K562 (cell line): ENCODE measurements around the gene DIRAS1. TPM values are rescaled to one million over a fixed set of nuclear protein-coding genes. Genes with fewer than 3 reads are reported as not detected.

Experiments used
- ATAC-seq: fragments of 200-7000 bp; cut with Tn5 transposase; 3 replicates; pipeline ENCODE4 v1.9.1; 2020; ENCODE audit warnings: moderate library complexity
- BruUV-seq: library from RNA; stranded (reverse); fragments of 400-500 nt; replicated peaks from 2 replicates; lab custom pipeline; 2021; lab: Mats Ljungman, UMichigan
- CTCF ChIA-PET: fragments of 300-600 bp; formaldehyde crosslinking; extraction: SDS; loops from one replicate; lab custom pipeline; 2021; ENCODE audit warnings: low intra/inter-chr PET ratio; lab: Yijun Ruan, JAX
- POLR2A ChIA-PET: fragments of 300-600, 350-650 bp; sonication (Branson Sonifier 250); formaldehyde crosslinking; extraction: SDS; loops from one replicate; lab custom pipeline; 2021; ENCODE audit warnings: antibody characterized with exemption, inconsistent platforms; lab: Yijun Ruan, JAX
- DNase-seq, 4 experiments: peaks; one replicate each; pipeline versions ENCODE4 v3.0.0 to v3.0.0-alpha.2; 2011 to 2018; ENCODE audit warnings: low spot score in 3 of 4, mixed read lengths in 3 of 4; ENCODE audit errors: extremely low read depth in 1 of 4
- FAIRE-seq: peaks from 2 replicates; lab custom pipeline; 2011; peaks lifted over from hg19 to GRCh38; lab: Jason Lieb, UNC
- H2AFZ ChIP-seq: 2 replicates; pipeline ENCODE4 v1.6.0; 2011; ENCODE audit warnings: low read depth, low read length, control low read depth, inconsistent platforms
- H3K27ac ChIP-seq: fragments of 200-600 bp; 3 replicates; pipeline ENCODE4 v1.8.0; 2011; ENCODE audit warnings: low read depth, mild to moderate bottlenecking, control low read depth, inconsistent platforms, low read length, moderate library complexity, mixed read lengths; ENCODE audit errors: extremely low read depth
- H3K27me3 ChIP-seq, 2 experiments: fragments of 300-600 bp in 1 of 2; 2 replicates in 1 of 2; 3 replicates in 1 of 2; pipeline versions ENCODE4 v1.6.0 to v1.8.0; 2011; ENCODE audit warnings: inconsistent platforms in 2 of 2, low read length in 2 of 2, mild to moderate bottlenecking in 1 of 2, mixed read lengths in 1 of 2, moderate library complexity in 1 of 2; ENCODE audit not compliant: control insufficient read depth in 2 of 2, insufficient read depth in 2 of 2
- H3K36me3 ChIP-seq: fragments of 300-600 bp; 3 replicates; pipeline ENCODE4 v1.8.0; 2011; ENCODE audit warnings: mild to moderate bottlenecking, low read length, inconsistent platforms; ENCODE audit not compliant: control insufficient read depth, insufficient read depth
- H3K4me1 ChIP-seq, 2 experiments: fragments of 200-600 bp in 1 of 2; replicated peaks in 1 of 2; 2 replicates in 1 of 2; 3 replicates in 1 of 2; pipeline versions ENCODE4 v1.5.1 to v1.8.0; 2011; ENCODE audit warnings: inconsistent platforms in 2 of 2, low read length in 2 of 2, mild to moderate bottlenecking in 1 of 2, mixed read lengths in 1 of 2, moderate library complexity in 1 of 2; ENCODE audit not compliant: control insufficient read depth in 2 of 2, insufficient read depth in 2 of 2
- H3K4me2 ChIP-seq: 2 replicates; pipeline ENCODE4 v1.6.1; 2011; ENCODE audit warnings: low read length, control low read depth, inconsistent platforms, mixed read lengths; ENCODE audit not compliant: insufficient read depth
- H3K4me3 ChIP-seq: fragments of 200-600 bp; sonication (generic), shearing (Covaris generic); 2 replicates; pipeline ENCODE4 v1.5.1; 2016; ENCODE audit warnings: control low read depth, inconsistent platforms
- H3K79me2 ChIP-seq: fragments of 200-600 bp; 3 replicates; pipeline ENCODE4 v1.8.0; 2011; ENCODE audit warnings: low read length, inconsistent platforms; ENCODE audit not compliant: control insufficient read depth, insufficient read depth
- H3K9ac ChIP-seq, 2 experiments: 2 replicates each; pipeline versions ENCODE4 v1.6.0 to v1.6.1; 2011; ENCODE audit warnings: low read depth in 2 of 2, low read length in 2 of 2, control low read depth in 1 of 2, inconsistent platforms in 1 of 2, mild to moderate bottlenecking in 1 of 2, mixed read lengths in 1 of 2; ENCODE audit not compliant: insufficient read depth in 1 of 2
- H3K9me1 ChIP-seq: one replicate; pipeline ENCODE4 v1.6.0; 2011; ENCODE audit warnings: inconsistent platforms, mild to moderate bottlenecking, low read length, moderate library complexity; ENCODE audit not compliant: control insufficient read depth, insufficient read depth
- H3K9me3 ChIP-seq: replicated peaks from 2 replicates; pipeline ENCODE4 v1.5.1; 2011; ENCODE audit warnings: low read depth, low read length, inconsistent platforms; ENCODE audit not compliant: control insufficient read depth, insufficient read depth
- H4K20me1 ChIP-seq: replicated peaks from 2 replicates; pipeline ENCODE4 v1.6.1; 2011; ENCODE audit warnings: low read length, inconsistent platforms, mixed read lengths; ENCODE audit not compliant: control insufficient read depth, insufficient read depth
- ATF2 ChIP-seq: sonication (generic); formaldehyde crosslinking; IDR thresholded peaks from 2 replicates; pipeline ENCODE4 v1.8.1; 2022; ENCODE audit warnings: missing genetic modification reagents
- CXXC5 ChIP-seq: fragments of 250-450 bp; sonication (Bioruptor Pico); IDR thresholded peaks from 2 replicates; pipeline ENCODE4 v1.8.0; 2022; ENCODE audit warnings: inconsistent platforms, mild to moderate bottlenecking, moderate library complexity
- ELF2 ChIP-seq: fragments of 250-450 bp; sonication (Bioruptor Pico); IDR thresholded peaks from 2 replicates; pipeline ENCODE4 v1.5.0; 2021; ENCODE audit warnings: mild to moderate bottlenecking
- EWSR1 ChIP-seq: fragments of 450-650 bp; IDR thresholded peaks from 2 replicates; pipeline ENCODE4 v1.6.1; 2018; ENCODE audit warnings: borderline replicate concordance, mild to moderate bottlenecking, low read depth, moderate library complexity; ENCODE audit not compliant: partially characterized antibody
- FOXA1 ChIP-seq: fragments of 450-650 bp; IDR thresholded peaks from 2 replicates; pipeline ENCODE4 v1.6.1; 2016; ENCODE audit warnings: mild to moderate bottlenecking, borderline replicate concordance
- GTF2E2 ChIP-seq: fragments of 200-800 bp; sonication (Bioruptor generic); IDR thresholded peaks from 2 replicates; pipeline ENCODE4 v1.6.1; 2016; ENCODE audit warnings: missing genetic modification characterization, missing compliant biosample characterization
- KAT2B ChIP-seq: IDR thresholded peaks from one replicate; pipeline ENCODE4 v1.6.1; 2012; ENCODE audit warnings: low read depth, mild to moderate bottlenecking, control low read depth, inconsistent platforms, low read length, moderate library complexity
- NCOA2 ChIP-seq, 2 experiments: fragments of 450-650 bp; IDR thresholded peaks; 2 replicates each; pipeline ENCODE4 v1.6.1; 2018; ENCODE audit warnings: mild to moderate bottlenecking in 2 of 2, moderate library complexity in 1 of 2; ENCODE audit not compliant: partially characterized antibody in 2 of 2
- NELFE ChIP-seq: IDR thresholded peaks from 2 replicates; pipeline ENCODE4 v1.6.1; 2011; ENCODE audit warnings: mild to moderate bottlenecking; ENCODE audit not compliant: insufficient read depth, insufficient read length
- RBM39 ChIP-seq: fragments of 200-400 bp; formaldehyde crosslinking; optimal IDR thresholded peaks from 2 replicates; pipeline ENCODE3; 2018; ENCODE audit warnings: low read depth, low read length
- SMARCA5 ChIP-seq: fragments of 450-650 bp; IDR thresholded peaks from 2 replicates; pipeline ENCODE4 v1.6.1; 2016
- SMARCE1 ChIP-seq: fragments of 450-650 bp; IDR thresholded peaks from 2 replicates; pipeline ENCODE4 v1.7.1; 2016; ENCODE audit warnings: mild to moderate bottlenecking
- SRSF3 ChIP-seq: fragments of 200-400 bp; formaldehyde crosslinking; IDR thresholded peaks from 2 replicates; pipeline ENCODE4 v1.6.1; 2016; ENCODE audit warnings: mild to moderate bottlenecking, low read length, moderate library complexity; ENCODE audit not compliant: insufficient read depth
- ZBTB8A ChIP-seq: fragments of 450-650 bp; IDR thresholded peaks from 2 replicates; pipeline ENCODE4 v1.6.1; 2018; ENCODE audit warnings: mild to moderate bottlenecking, moderate library complexity; ENCODE audit not compliant: partially characterized antibody
- ZFP30 ChIP-seq: fragments of 250-450 bp; sonication (Bioruptor Pico); IDR thresholded peaks from 2 replicates; pipeline ENCODE4 v1.8.0; 2022; ENCODE audit warnings: moderate library complexity, mild to moderate bottlenecking, inconsistent platforms, borderline replicate concordance
- ZNF444 ChIP-seq: fragments of 250-450 bp; sonication (Bioruptor Pico); IDR thresholded peaks from 2 replicates; pipeline ENCODE4 v1.4.0; 2020; ENCODE audit warnings: mild to moderate bottlenecking, moderate library complexity
- ZNF57 ChIP-seq: fragments of 450-650 bp; formaldehyde crosslinking; IDR thresholded peaks from 2 replicates; pipeline ENCODE4 v1.4.0; 2020; ENCODE audit warnings: mild to moderate bottlenecking, moderate library complexity
- WGBS: fragments of 100-300 bp; shearing (Covaris generic); methylation state at CpG from one replicate; pipeline ENCODE4 v1.1.6; 2016; ENCODE audit warnings: low coverage, mixed read lengths; ENCODE audit not compliant: insufficient coverage; ENCODE audit errors: missing lambda C conversion rate; 5-methylcytosine and 5-hydroxymethylcytosine counted together
- in situ Hi-C: fragments of 300-500 bp; cut with MboI; formaldehyde crosslinking; loops from 4 replicates; pipeline ENCODE4 v1.15.0; 2018; ENCODE audit warnings: inconsistent platforms, mixed read lengths
- intact Hi-C: fragments of 100-400 bp; cut with micrococcal nuclease; formaldehyde crosslinking; loops from 2 replicates; pipeline ENCODE4 v1.14.2; 2022
- polyA plus RNA-seq, 8 experiments: library from polyadenylated mRNA; depleted of rRNA in 4 of 8; stranded (reverse) in 5 of 8; unstranded in 3 of 8; fragments of >200 nt; fragmentation: Nextera tagmentation in 2 of 8; fragmentation: Illumina TruSeq in 1 of 8; extraction: Ambion mirVana in 2 of 8; extraction: Trizol in 1 of 8; gene quantifications; 2 replicates each; pipeline versions ENCODE4 v1.2.1 to v1.2.3, GENCODE V29; 2011 to 2014; ENCODE audit warnings: inconsistent platforms in 1 of 8, missing spikeins in 1 of 8
- total RNA-seq, 7 experiments: library from RNA; depleted of rRNA in 6 of 7; stranded (reverse); fragments of >200 nt in 6 of 7; fragmentation: Illumina TruSeq in 2 of 7; extraction: Trizol in 2 of 7; gene quantifications; 2 replicates each; pipeline versions ENCODE4 v1.2.1 to v1.2.3, GENCODE V29; 2011 to 2021; ENCODE audit warnings: low replicate concordance in 1 of 7
- TF ChIP-seq, protein P1 (sequence below): fragments of 200-800 bp; sonication (Bioruptor generic); IDR thresholded peaks from 2 replicates; pipeline ENCODE4 v1.6.1; 2017; ENCODE audit warnings: missing genetic modification characterization, missing compliant biosample characterization
- TF ChIP-seq, protein P2 (sequence below): sonication (generic); formaldehyde crosslinking; IDR thresholded peaks from 2 replicates; pipeline ENCODE4 v1.8.1; 2023; ENCODE audit warnings: mild to moderate bottlenecking, missing genetic modification reagents

The DIRAS1 gene
- total and polyA plus RNA-seq, 9 of the 15 experiments (the other 6 are each of a cell fraction or from before 2014, with no cell fraction given) = 0.11 to 12.0 (median 2.9) TPM

GRCh38 chr19:2683430-2684003 lies 37.7 kb downstream of the DIRAS1 start:
- H3K9me3 ChIP-seq = no peaks in the 10 kb centered on the region; the same call in 1 of the 2 replicates
- no peaks in the 10 kb centered on the region for H3K9me1 ChIP-seq
- no peaks in the 10 kb centered on the region for H4K20me1 ChIP-seq
- ATAC-seq = no peak
- CTCF ChIA-PET = interaction anchor here (0.7 kb wide), 1 partner anchor 74 kb away, joined by 4 read pairs; no protein-coding TSS in a partner anchor
- H3K4me1 ChIP-seq = peaks cover 0 to 9% of the 10 kb centered on the region in 2 experiments; a peak in 1 of 5 replicates
- POLR2A ChIA-PET = interaction anchor here (0.6 to 1.1 kb wide), 3 partner anchors 16 to 504 kb away, joined by 3 read pairs; no protein-coding TSS in a partner anchor
- 12% methylated on average over 20 of the region's 20 CpGs for WGBS
- TF ChIP-seq ATF2 (no peak), ELF2 (CRISPR knock-in tag) (no peak), ZFP30 (no peak), NCOA2 (IDR thresholded peaks at IDR 0.05; ENCODE audit: partially characterized antibody in 2 of 2) (no peak), EWSR1 (no peak), ZBTB8A (no peak), SMARCA5 (no peak), SMARCE1 (no peak), ZNF57 (CRISPR knock-in tag) (no peak), CXXC5 (CRISPR knock-in tag) (no peak), ZNF444 (no peak), KAT2B (no peak), GTF2E2 (no peak), FOXA1 (no peak), RBM39 (no peak), SRSF3 (no peak), NELFE (no peak)
- TF ChIP-seq, protein P1, sequence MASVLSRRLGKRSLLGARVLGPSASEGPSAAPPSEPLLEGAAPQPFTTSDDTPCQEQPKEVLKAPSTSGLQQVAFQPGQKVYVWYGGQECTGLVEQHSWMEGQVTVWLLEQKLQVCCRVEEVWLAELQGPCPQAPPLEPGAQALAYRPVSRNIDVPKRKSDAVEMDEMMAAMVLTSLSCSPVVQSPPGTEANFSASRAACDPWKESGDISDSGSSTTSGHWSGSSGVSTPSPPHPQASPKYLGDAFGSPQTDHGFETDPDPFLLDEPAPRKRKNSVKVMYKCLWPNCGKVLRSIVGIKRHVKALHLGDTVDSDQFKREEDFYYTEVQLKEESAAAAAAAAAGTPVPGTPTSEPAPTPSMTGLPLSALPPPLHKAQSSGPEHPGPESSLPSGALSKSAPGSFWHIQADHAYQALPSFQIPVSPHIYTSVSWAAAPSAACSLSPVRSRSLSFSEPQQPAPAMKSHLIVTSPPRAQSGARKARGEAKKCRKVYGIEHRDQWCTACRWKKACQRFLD = no peak
- TF ChIP-seq, protein P2, sequence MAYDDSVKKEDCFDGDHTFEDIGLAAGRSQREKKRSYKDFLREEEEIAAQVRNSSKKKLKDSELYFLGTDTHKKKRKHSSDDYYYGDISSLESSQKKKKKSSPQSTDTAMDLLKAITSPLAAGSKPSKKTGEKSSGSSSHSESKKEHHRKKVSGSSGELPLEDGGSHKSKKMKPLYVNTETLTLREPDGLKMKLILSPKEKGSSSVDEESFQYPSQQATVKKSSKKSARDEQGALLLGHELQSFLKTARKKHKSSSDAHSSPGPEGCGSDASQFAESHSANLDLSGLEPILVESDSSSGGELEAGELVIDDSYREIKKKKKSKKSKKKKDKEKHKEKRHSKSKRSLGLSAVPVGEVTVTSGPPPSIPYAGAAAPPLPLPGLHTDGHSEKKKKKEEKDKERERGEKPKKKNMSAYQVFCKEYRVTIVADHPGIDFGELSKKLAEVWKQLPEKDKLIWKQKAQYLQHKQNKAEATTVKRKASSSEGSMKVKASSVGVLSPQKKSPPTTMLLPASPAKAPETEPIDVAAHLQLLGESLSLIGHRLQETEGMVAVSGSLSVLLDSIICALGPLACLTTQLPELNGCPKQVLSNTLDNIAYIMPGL = no peak
- BruUV-seq = no TSS peak
- H3K36me3 ChIP-seq = no peaks in the 10 kb centered on the region
- H3K4me2 ChIP-seq = no peak overlapping the region
- H3K4me3 ChIP-seq = no peak overlapping the region
- in situ Hi-C loops (no loop called here), intact Hi-C loops (no loop called here)
- H2AFZ ChIP-seq = no peak overlapping the region
- H3K27me3 ChIP-seq = peaks cover 10 to 61% of the 10 kb centered on the region in 2 experiments; a peak in 4 of 5 replicates
- H3K9ac ChIP-seq = no peak overlapping the region
- H3K79me2 ChIP-seq = no peaks in the 10 kb centered on the region
- no peak for FAIRE-seq
- no peak overlapping the region for H3K27ac ChIP-seq
- DNase-seq = no peak
